Measurements from ENCODE around the gene MYOM3. TPM values are rescaled to one million over a fixed set of nuclear protein-coding genes. Genes with fewer than 3 reads are reported as not detected.

The MYOM3 gene
- total RNA-seq, 1 experiment from 2014 or later, result not detected

GRCh38 chr1:24094554-24094953 lies 17.4 kb downstream of the MYOM3 start:
- Histone ChIP-seq H3K27me3 (replicated peaks; ENCODE audit: insufficient read depth, low read depth, low read length, poor library complexity) (no peaks in the 10 kb centered on the region), H3K9me3 (ENCODE audit: low read depth, low read length, poor library complexity, severe bottlenecking) (no peaks in the 10 kb centered on the region), H3K4me1 (ENCODE audit: insufficient read depth, low read length, poor library complexity, severe bottlenecking) (peaks cover 4% of the 10 kb centered on the region), H3K36me3 (ENCODE audit: insufficient read depth, low read length, poor library complexity, severe bottlenecking) (no peaks in the 10 kb centered on the region), H3K27ac (ENCODE audit: low read depth, low read length, poor library complexity, severe bottlenecking) (no peak overlapping the region), H3K4me3 (ENCODE audit: low read depth, low read length, poor library complexity, severe bottlenecking) (no peak overlapping the region)
- no peak for DNase-seq (ENCODE audit: low spot score)
- no TSS peak for BruUV-seq (replicated peaks)
- CTCF ChIA-PET, result no interaction called here
- TF ChIP-seq, protein P1, sequence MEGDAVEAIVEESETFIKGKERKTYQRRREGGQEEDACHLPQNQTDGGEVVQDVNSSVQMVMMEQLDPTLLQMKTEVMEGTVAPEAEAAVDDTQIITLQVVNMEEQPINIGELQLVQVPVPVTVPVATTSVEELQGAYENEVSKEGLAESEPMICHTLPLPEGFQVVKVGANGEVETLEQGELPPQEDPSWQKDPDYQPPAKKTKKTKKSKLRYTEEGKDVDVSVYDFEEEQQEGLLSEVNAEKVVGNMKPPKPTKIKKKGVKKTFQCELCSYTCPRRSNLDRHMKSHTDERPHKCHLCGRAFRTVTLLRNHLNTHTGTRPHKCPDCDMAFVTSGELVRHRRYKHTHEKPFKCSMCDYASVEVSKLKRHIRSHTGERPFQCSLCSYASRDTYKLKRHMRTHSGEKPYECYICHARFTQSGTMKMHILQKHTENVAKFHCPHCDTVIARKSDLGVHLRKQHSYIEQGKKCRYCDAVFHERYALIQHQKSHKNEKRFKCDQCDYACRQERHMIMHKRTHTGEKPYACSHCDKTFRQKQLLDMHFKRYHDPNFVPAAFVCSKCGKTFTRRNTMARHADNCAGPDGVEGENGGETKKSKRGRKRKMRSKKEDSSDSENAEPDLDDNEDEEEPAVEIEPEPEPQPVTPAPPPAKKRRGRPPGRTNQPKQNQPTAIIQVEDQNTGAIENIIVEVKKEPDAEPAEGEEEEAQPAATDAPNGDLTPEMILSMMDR (conservative IDR thresholded peaks at IDR 0.05; ENCODE audit: low read depth, low read length), result 0 out of 2 replicates have a peak, but pooled peaks have one; percentile 16
- TF ChIP-seq EZH2 (IDR thresholded peaks at IDR 0.05; ENCODE audit: borderline replicate concordance, low read depth, low read length, poor library complexity, severe bottlenecking), result no peak
- POLR2A ChIA-PET (ENCODE audit: low non-redundant PET), result no interaction called here
- intact Hi-C loops (cut with micrococcal nuclease; ENCODE audit: unreplicated experiment), result no loop called here

DNA sequence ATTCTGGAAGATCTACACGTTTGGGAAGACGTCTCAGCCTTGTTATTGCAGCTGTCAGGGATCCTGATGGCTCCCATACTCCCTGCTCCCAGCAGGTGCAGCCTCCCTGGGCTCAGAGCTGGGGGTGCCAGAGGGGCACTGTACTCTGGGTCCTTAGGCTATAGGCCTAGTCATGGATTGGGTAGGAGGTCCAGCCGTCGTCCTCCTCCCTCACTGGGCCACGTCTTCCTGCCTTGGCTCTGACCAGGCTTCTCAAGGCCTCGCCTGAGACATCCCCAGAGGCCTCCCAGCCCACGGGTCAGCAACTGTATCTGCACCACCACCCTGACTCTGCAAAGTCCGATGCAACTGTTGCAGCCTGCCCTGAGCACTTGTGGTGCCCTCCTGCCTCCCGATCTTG lies 18.2 kb downstream of the MYOM3 start:
- POLR2A ChIA-PET (ENCODE audit: low non-redundant PET), result no interaction called here
- TF ChIP-seq, protein P1 (conservative IDR thresholded peaks at IDR 0.05; ENCODE audit: low read depth, low read length), result no peak
- TF ChIP-seq EZH2 (IDR thresholded peaks at IDR 0.05; ENCODE audit: borderline replicate concordance, low read depth, low read length, poor library complexity, severe bottlenecking), result no peak
- BruUV-seq (replicated peaks), result no TSS peak
- CTCF ChIA-PET, result no interaction called here
- no peak overlapping the region for H3K27ac ChIP-seq (ENCODE audit: low read depth, low read length, poor library complexity, severe bottlenecking)
- no peaks in the 10 kb centered on the region for H3K36me3 ChIP-seq (ENCODE audit: insufficient read depth, low read length, poor library complexity, severe bottlenecking)
- DNase-seq (ENCODE audit: low spot score), result no peak
- no peaks in the 10 kb centered on the region for H3K9me3 ChIP-seq (ENCODE audit: low read depth, low read length, poor library complexity, severe bottlenecking)
- intact Hi-C loops (cut with micrococcal nuclease; ENCODE audit: unreplicated experiment), result no loop called here
- no peak overlapping the region for H3K4me3 ChIP-seq (ENCODE audit: low read depth, low read length, poor library complexity, severe bottlenecking)
- H3K27me3 ChIP-seq (replicated peaks; ENCODE audit: insufficient read depth, low read depth, low read length, poor library complexity), result no peaks in the 10 kb centered on the region
- no peaks in the 10 kb centered on the region for H3K4me1 ChIP-seq (ENCODE audit: insufficient read depth, low read length, poor library complexity, severe bottlenecking)

DNA sequence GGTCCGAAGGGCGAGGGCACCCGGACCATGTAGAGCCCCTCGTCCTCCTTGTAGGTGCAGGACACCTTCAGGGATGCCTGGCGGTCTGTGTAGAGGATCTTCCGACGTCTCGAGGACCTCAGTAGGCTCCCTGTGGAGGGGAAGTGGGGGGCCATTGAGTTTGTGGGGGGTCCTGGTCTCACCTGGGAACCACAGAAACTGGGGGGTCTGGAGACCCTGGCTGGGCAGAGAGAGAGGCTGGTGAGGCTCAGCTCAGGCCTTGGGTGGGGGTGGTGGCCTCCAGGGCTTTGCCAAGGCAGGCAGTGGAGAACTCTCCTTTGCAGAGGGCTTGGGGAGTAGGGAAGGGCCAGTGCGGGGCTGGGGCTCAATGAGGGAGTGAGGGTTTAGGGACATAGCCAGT lies 19.0 kb downstream of the MYOM3 start:
- no peak for DNase-seq (ENCODE audit: low spot score)
- H3K36me3 ChIP-seq (ENCODE audit: insufficient read depth, low read length, poor library complexity, severe bottlenecking), result no peaks in the 10 kb centered on the region
- intact Hi-C loops (cut with micrococcal nuclease; ENCODE audit: unreplicated experiment), result no loop called here
- POLR2A ChIA-PET (ENCODE audit: low non-redundant PET), result no interaction called here
- CTCF ChIA-PET, result no interaction called here
- TF ChIP-seq EZH2 (IDR thresholded peaks at IDR 0.05; ENCODE audit: borderline replicate concordance, low read depth, low read length, poor library complexity, severe bottlenecking), result no peak
- TF ChIP-seq, protein P1 (conservative IDR thresholded peaks at IDR 0.05; ENCODE audit: low read depth, low read length), result no peak
- H3K9me3 ChIP-seq (ENCODE audit: low read depth, low read length, poor library complexity, severe bottlenecking), result no peaks in the 10 kb centered on the region
- H3K27me3 ChIP-seq (replicated peaks; ENCODE audit: insufficient read depth, low read depth, low read length, poor library complexity), result no peaks in the 10 kb centered on the region
- BruUV-seq (replicated peaks), result no TSS peak
- no peak overlapping the region for H3K27ac ChIP-seq (ENCODE audit: low read depth, low read length, poor library complexity, severe bottlenecking)
- no peak overlapping the region for H3K4me3 ChIP-seq (ENCODE audit: low read depth, low read length, poor library complexity, severe bottlenecking)
- no peaks in the 10 kb centered on the region for H3K4me1 ChIP-seq (ENCODE audit: insufficient read depth, low read length, poor library complexity, severe bottlenecking)

Data from A673 (cell line).